Measurements from ENCODE around the gene PKP1.

Gene PKP1

DNA sequence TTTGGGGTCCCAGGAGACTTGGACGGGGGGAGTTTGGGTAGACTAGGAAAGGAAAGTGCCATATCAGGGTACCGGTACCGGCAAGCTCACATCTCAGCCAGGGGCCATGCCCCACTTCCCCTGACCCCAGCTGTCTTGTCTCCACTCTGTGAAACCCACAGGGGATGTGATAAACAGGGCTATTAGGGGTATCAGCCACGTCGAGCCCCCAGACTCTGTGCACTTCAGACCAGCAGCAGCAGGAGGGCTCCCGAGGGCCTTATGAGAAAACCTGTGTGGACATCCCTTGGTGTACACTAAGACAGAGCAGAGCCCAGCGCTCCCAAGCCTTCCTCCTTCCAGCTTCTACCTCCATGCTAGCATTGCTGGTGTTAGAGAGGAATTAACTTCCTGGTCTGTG, 47.9 kb downstream of the PKP1 start:
- no peak for DNase-seq

DNA sequence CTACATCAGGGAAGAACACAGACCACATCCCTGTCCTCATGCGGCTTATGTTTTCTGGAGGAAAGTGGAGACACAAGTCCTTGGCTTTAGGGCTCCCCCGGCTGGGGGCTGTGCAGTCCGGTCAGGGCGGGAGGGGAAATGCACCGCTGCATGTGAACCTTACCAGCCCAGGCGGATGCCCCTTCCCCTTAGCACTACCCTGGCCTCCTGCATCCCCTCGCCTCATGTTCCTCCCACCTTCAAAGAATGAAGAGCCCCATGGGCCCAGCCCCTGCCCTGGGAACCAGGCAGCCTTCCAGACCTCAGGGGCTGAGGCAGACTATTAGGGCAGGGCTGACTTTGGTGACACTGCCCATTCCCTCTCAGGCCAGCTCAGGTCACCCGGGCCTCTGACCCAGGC, 48.7 kb downstream of the PKP1 start:
- no peak for DNase-seq

DNA sequence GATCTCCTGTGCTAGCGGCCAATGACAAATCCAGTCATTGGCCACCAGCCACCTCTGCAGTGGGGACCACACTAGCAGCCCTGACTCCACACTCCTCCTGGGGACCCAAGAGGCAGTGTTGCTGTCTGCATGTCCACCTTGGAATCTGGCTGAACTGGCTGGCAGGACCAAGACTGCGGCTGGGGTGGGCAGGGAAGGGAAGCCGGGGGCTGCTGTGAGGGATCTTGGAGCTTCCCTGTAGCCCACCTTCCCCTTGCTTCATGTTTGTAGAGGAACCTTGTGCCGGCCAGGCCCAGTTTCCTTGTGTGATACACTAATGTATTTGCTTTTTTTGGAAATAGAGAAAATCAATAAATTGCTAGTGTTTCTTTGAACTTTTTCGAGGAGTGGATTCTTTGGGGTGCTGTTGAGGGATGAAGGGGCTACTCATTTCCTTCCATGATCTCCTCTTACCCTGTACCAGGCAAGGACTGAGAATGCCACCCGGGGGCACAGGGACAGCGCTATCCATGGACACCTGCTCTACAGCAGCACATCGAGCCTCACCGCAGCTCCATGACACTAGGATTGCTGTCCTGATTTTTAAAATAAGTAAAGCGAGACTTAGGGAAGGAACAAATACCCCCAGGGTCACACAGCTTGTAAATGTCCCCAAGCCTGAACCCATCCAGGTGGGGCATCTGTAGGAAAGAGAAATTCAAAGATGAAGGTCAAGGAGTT, 49.5 kb downstream of the PKP1 start:
- DNase-seq = no peak

DNA sequence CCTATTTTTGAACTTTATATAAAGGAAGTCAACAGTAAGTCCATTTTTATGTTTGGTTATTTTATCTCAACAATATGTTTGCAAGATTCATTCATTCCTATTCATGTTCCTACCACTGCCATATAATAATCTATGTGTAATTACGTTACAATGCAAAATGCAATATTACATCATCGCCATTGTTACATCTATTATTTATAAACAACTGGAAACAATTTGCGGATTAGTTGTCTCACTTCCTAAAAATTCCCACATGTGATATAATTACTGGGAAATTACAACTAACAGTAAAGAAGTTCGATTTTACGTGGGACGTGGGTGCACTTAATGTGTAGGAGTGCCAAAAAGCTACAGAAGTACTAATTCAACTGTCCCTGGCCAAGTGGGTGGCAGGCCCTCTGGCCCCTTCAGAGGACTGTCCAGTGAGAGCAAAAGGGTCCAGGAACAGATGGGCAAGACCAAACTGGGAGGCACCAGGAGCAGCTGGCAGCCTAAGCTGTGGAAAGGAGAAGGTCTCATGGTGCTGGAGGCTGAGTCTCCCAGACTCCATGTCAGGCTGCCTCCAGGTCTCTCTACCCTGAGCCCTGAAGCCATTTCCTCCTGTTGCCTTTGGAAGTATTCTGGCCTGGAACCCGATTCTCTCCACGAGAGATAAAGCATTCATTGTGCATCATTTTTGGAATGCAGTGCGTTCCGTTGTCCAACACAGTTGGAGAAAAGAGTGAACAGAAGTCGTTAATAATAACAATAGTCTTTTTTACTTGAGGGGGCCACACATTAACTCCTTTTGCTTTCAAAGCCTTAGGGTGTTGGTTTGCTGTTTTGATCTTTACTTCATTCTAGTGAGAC, 51.2 kb downstream of the PKP1 start:
- DNase-seq = no peak

DNA sequence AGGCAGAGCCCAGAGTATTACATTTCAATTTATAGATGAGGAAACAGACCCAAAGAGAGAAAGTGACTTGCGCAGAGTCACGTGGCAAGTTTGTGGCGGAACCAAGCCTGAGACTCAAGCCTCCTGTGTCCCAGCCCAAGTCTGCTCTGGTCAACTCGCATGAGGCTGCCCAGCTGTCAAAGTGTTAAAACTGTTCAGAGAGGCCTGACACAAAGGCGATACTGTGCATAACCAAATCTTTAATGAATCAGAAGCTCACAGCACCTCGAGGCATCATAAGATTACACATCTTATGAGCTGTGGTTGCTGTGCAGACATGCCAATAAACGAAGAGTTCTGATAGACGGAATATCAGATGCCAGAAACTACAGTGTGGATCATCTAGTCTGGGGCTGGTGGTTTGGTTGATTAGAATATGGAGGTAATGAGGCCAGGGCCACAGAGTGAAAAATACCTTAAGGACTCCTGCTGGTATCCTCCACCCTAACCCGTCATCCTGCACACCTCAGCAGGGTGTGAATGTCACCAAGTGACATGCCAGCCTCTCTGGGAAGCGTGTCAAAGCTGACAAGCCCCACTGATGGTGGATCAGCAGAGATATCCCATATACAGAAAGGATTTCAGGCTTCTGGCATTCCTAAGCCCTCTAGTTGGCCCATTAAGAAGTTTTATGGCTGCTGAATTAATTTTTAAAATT, 52.0 kb downstream of the PKP1 start:
- DNase-seq = no peak

DNA sequence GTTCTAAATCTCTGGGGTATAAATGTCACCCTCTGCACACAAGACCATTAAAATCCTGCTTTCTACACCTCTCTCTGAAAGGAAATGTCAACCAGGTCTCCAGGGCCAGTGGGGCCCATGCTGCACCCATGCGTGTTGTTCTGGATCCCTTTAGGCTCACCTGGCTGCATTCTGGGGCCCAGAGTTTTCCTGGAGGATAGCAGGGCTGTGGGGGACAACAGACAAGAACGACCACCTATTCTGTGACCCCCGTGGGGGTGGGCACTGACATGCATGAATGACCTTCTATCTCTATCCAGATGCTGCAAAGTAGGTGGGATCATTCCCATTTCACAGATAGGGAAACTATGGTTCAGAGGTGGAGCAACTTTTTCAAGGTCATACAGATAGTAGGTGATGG, 52.6 kb downstream of the PKP1 start:
- DNase-seq = no peak

DNA sequence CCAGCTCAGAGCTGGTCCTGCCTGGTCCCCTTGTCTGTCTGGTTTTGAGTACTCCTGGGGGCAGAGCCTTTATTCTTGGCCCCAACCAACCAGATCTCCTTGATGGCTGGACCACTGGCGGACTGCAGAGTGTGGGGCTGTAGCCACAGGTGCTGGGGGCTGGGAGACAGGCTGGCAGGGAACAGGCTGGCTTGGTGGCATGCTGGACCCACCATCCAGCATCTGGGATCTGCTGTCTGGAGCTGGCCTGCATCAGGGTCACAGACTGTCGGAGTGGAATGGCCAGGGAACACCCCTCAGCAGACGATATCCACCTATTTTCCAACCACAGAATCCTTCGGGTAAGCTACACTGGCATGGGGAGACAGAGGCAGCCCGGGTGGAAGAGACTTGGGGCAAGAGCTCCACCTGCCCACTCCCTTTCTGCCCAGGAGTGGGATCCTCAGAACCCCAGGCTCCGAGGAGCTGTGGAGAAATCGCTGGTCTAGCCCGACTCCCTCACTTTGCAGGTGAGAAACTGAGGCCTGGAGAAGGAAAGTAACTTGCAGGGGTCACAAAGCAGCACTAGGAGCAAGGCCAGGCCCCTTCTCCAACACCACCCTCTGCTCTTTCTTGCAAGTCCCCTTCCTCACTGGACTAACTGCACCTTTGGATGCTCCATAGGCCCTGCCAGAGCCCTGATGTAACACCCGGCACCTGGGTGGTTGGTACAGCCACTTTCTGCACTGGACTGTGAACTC, 53.6 kb downstream of the PKP1 start:
- DNase-seq = no peak

DNA sequence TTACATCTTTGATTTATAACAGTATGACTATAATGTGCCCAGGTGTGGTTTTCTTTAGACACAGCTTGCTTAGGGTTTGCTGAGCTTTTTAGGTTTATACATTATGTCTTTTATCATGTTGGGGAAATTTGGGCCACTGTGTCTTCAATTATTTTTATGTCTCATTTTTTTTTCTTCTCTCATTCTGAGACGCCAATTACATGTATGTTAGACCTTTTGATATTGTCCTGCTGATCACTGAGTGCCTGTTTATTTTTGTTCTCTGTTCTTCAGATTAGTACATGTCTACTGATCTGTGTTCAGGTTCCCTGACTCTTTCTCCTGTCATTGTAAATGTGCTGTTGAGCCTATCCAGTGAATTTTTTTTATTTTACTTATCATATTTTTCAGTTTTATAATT, 58.1 kb downstream of the PKP1 start:
- DNase-seq = no peak

DNA sequence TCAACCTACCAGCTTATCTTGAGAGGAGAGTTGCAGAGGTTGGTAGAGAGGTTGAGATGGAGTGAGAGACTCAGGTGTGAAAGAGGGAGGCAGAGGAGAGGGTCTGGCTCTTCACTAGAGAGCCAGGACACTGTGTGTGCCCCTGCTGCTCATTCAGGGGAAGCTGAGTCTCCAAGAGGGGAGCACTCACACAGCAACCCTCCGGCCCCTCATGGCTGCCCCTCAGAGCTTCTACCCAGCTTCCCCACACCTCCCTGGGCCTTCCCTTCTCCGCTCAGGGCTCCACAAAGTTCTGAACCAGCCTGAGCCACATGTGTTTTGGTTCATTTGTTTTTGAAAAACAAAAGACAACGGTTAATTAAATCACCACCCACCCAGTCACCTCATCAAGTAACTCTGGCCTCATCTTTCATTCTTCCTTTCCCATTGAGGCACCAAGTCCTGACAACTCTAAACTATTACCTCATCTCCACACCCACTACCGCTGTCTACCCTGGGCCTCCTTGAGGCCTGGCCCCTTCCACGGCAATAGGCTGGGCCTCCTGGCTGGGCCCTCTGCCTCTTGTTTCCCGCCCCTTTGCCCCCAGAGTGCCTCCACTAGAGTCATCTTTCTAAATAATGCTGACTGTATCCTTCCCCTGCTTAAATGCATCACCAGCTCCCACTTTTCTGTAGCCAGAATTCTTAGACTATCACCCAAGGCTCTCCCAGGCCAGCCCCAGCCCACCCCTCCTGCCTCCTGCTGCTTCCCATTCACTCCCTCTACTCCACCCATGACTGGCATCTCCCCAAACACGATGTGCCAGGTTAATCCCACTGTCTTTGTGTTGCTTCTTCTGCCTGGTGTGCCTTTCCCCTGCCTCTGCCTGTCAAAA, 61.1 kb downstream of the PKP1 start:
- no peak for DNase-seq

DNA sequence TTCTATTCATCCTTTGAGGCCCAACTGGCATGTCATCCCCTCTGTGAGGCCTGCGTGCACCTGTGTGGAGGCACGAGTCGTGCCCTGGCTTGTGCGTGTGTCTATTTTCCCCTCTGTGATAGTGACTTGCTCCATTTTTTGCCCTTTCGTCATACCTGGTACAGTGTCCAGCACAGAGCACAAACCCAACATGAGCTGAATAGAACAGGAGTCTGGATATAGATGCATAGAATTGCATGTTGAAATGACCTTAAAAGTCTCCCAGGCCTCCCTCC, 61.7 kb downstream of the PKP1 start:
- no peak for DNase-seq

DNA sequence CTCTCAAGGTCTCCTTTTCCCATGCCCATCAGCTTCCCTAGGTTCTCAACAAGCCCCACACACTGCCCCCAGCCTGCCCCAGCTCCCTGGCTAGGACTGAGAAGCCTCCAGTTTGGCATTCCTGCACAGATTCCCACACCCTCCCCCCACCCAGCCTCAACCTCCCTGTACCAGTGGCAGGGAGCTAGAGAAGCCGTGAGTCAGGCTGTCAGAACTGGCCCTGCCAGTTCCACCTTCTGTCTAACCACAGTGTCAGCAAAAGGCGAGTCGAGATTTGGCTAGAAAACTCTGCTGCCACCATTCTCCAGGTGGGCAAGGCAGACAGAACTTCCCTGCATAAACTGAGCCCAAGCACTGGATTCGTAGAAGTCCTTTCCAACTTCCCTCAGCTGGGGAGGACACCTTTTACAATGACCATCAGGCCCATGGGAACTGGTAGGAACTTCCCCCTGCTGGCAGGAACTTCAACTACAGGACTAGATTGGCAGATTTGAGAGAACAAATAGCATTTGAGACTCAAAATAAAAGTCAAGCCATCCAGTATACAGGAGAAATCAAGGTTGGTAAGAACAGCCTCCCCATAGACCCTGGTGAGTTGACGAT, 63.1 kb downstream of the PKP1 start:
- DNase-seq = no peak

DNA sequence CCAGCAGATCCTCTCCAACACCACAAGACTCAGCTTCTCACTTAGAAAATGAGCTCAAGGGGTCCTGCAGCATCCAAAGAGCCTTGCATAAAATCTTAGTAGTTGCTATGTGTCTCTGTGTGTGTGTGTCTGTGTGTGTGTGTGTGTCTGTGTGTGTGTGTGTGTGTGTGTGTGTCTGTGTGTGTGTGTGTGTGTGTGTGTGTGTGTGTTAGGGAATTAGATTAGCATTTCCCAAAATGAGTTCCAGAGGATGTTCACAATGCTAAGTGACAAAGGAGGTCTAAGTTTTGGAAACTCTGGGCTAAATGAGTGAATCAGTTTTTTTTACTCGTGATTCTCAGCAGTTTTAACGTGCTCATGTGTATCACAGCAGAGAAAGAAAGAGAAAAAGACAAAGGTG, 63.7 kb downstream of the PKP1 start:
- no peak for DNase-seq

DNA sequence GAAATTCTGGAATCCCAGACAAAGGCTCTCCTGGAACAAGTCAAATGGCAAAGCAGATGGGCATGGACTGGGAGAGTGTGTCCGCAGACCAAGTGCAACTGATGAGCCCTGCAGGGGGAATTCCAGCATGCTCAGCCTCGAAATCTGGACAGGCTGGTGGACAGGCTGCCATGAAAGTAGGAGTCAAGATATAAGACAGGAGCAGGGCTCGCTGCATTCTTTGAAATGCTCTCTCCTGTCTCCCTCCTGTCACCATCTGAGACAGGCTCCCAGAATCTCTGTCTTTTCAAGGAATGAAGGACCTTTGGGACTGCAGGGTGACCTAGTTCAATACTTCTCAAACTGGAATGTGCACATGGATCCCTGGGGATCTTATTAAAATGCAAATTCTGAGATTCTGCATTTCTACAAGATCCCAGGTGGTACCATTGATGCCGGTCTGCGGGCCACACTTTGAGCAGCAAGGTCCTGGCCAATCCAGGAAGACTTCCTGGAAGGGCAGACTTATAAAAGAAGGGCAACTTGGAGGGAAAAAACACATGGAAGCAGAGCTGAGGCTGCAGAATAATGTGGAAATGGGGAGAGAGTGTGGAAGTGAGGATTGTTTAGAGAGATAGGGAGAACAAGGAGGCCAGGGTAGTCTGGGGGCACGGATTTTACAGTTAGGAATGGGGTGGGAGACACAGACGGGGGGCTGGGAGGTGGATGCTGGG, 64.3 kb downstream of the PKP1 start:
- no peak for DNase-seq

DNA sequence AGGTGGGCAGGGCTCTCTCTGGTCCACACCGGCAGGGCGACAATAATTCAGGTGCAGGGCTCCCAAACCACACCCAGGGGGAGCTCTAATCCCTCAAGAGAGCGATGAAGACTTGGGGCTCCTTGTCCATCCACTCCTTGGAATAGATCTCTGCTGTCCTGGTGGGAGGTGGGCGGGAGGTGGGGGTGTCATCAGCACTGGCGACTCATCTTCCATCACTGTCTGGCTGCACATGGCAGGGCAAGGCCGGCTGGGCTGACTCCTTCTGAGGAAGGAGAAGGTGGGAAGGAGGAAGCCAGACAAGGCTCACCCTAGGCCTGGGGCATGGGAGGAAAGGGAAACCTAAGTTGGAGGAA, 64.9 kb downstream of the PKP1 start:
- no peak for DNase-seq

DNA sequence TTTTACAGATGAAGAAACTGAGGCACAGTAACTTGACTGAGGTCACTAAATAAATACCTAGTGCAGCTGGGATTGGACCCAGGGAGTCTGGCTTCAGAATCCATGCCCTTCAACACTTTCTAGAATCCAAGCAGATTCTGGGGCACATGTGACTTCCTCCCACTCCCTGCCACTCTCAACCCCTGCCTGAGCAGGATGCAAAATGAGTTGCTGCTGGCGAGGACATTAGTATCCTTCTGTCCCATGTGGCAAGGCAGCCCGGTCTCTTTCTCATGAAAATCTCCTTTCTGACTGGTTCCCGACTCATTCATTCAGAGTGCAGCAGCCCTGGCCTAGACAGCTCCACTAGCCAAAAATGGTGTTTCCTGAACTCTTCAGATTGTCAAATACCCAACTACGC, 65.8 kb downstream of the PKP1 start:
- no peak for DNase-seq

DNA sequence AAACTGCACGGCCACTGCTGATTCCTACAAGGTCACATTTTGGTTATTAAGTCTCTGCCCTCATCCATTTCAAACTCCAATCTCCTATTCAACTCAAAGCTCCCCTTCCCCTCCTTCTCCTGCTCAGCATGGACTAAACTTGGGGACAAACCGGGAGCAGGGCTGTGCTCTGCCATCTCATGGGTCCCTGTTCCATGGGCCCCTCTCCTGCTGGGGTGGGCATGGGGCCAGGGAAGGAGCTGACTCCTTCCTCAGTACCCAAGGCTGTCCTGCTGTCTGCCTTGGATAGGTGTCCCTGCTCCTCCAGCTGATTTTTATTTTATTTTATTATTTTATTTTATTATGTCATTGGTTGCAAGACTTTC, 67.0 kb downstream of the PKP1 start:
- DNase-seq = no peak

DNA sequence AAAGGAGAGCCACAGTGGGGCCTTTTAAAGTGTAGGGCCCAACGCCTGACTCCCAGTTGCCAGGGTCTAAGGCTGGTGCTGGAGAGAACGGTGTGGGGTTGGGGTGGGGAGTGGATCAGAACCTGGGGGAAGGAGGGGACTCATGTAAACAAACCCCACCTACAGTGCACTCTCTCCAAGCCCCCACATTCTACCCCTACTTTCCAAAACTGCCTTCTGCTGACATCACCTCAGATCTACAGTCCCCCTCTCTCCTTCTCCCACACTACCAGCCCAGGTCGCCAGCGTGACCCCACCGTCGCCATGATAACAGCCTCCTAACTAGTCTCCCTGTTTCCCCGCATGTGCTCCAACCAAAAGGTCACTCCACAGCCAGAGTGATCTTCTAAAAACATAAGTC, 67.6 kb downstream of the PKP1 start:
- no peak for DNase-seq

DNA sequence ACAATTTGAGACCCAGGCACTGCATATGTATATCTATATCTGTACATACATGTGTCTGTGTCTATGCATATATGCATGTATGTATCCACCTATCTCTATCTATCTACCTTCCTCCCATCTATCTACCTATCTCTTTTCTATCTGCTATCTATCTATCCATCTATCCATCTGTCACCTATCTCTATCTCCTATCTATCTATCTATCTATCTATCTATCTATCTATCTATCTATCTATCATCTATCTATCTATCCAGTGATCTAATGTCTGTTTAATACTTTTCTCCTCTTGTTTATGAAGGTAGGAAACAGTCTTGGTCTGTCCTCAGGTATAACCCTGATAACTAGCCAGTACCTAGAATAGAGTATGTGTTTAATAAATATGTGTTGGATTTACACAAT, 68.3 kb downstream of the PKP1 start:
- no peak for DNase-seq

DNA sequence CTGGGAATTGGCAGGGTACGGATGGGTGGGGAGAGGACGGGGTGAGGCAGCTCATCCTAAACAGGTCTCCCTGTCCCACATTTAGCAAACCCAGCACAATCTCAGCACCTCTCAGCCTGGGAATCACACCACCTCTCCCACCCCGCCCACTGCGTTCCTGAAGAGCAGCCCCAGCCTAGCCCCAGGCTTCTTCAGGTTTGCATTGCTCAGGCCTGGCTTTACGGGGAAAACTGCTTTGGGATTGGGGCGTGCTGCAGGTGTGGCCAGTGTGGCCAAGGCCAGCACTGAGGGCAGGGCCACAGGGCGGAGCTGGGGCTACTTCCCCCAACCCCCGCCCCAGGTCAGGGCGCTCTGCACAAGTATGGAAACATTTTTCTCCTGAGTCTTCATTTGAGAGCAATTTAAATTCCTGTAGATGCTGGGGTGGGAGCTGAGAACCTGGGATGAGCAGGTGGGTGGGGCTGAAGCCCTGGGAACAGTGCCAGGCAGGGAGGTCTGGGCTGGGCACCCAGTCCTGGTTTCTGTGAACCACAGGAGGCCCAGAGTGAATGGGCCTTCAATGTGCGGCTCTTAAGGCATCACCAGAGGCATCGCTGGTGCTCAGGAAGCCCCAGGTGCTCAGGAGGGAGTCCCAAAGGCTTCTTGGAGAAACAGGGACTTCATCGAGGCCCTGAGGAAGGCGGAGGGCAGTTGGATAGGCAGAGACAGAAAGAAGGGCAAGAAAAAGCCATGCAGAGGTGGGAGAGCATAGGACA, 70.1 kb downstream of the PKP1 start:
- DNase-seq = no peak

DNA sequence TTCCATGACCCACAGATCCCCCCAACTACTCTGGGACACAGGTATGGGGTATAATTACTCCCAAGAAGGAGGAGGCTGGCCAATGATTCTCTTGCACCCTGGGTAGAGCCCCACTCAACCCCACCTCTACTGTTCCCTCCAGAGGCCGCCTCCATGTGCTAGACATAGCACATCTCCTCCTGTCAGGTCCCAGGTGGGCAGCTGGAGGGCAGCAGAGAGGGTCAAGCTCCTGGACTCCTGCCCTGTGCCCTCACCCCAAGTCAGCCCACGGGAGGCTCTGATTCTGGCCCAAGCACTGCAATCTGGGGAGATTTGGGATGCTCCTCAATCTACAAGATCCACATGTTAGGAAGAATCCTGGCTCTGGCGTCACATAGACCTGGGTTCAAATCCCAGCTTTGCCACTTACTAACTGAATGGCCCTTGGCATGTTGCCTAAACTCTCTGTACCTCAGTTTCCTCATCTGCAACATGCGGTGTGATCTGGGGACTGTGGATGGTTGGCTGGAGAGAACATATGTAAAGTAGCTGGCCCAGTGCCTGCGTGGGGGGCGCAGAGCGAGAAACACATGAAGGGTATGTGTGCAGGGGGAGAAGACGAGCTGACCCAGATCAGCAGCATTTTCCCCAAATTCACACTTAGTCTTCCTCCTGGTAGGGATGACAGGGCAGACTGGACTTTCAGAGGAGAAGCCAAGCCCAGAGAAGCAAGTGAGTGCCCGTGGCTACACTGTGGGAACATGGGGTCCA, 71.0 kb downstream of the PKP1 start:
- DNase-seq = no peak
